Gastrocnemius medialis (tissue), 4 donors: ENCODE results near the gene TRIM62. TPM values are rescaled to one million over a fixed set of nuclear protein-coding genes. Genes with fewer than 3 reads are reported as not detected.

ENCODE experiments used
- ATAC-seq, 2 donors: fragments of 150-250 bp; one replicate each; pipeline ENCODE4 v1.9.1; 2016
- DNase-seq, 2 donors: peaks; one replicate each; pipeline ENCODE4 v3.0.0-alpha.2; 2019
- H3K27ac ChIP-seq, 4 donors: fragments of 200-600 bp; sonication (generic); 1 replicate in 1 of 4; 2 replicates in 3 of 4; pipeline ENCODE4 v1.5.1; 2016 to 2018; ENCODE audit warnings: mild to moderate bottlenecking in 2 of 4, moderate library complexity in 1 of 4
- H3K27me3 ChIP-seq, 3 donors: fragments of 200-600 bp; sonication (generic) in 2 of 3; 1 replicate in 1 of 3; 2 replicates in 2 of 3; pipeline versions ENCODE4 v1.5.1 to v1.6.0; 2016 to 2019; ENCODE audit warnings: mild to moderate bottlenecking in 1 of 3, moderate library complexity in 1 of 3
- H3K36me3 ChIP-seq, 2 donors: fragments of 200-600 bp; sonication (generic) in 1 of 2; one replicate each; pipeline ENCODE4 v1.5.1; 2017 to 2018
- H3K4me1 ChIP-seq, 2 donors: fragments of 200-600 bp; sonication (generic) in 1 of 2; one replicate each; pipeline ENCODE4 v1.5.1; 2016 to 2017; ENCODE audit warnings: mild to moderate bottlenecking in 2 of 2
- H3K4me3 ChIP-seq, 4 donors: fragments of 200-600 bp; sonication (generic) in 3 of 4; 1 replicate in 1 of 4; 2 replicates in 3 of 4; pipeline ENCODE4 v1.5.1; 2016 to 2019; ENCODE audit warnings: mild to moderate bottlenecking in 2 of 4
- H3K9me3 ChIP-seq, 3 donors: fragments of 200-600 bp; sonication (generic) in 2 of 3; 1 replicate in 1 of 3; 2 replicates in 2 of 3; pipeline ENCODE4 v1.5.1; 2016 to 2019
- POLR2A ChIP-seq, 2 donors: fragments of 450-650 bp; IDR thresholded peaks; one replicate each; pipeline ENCODE4 v1.6.1; 2017; ENCODE audit warnings: antibody characterized with exemption in 2 of 2, mild to moderate bottlenecking in 2 of 2, moderate library complexity in 2 of 2
- in situ Hi-C, 4 donors: fragments of 200-750 bp; cut with MboI; loops; one replicate each; pipeline versions ENCODE4 v1.15.0 to v1.8.0; 2017; ENCODE audit warnings: low sequenced_read_pairs in 4 of 4
- intact Hi-C: fragments of 100-400 bp; cut with DNase I; formaldehyde crosslinking; loops from one replicate; pipeline ENCODE4 v1.15.1; 2023; ENCODE audit warnings: low total_unique reads
- total RNA-seq, 4 donors: library from RNA; depleted of rRNA; stranded (reverse); fragments of >200 nt; gene quantifications; one replicate each; pipeline versions ENCODE4 v1.1.0 to v1.2.3, GENCODE V29; 2016
- TF ChIP-seq, protein P1 (sequence below), 5 experiments: fragments of 450-650 bp in 3 of 5; fragments of 200-600 bp in 2 of 5; sonication (generic) in 2 of 5; IDR thresholded peaks in 4 of 5; conservative IDR thresholded peaks in 1 of 5; 1 replicate in 4 of 5; 2 replicates in 1 of 5; pipeline ENCODE4 v1.5.1; 2016 to 2019; ENCODE audit warnings: antibody characterized with exemption in 5 of 5, mild to moderate bottlenecking in 3 of 5, moderate library complexity in 3 of 5

Gene TRIM62
- total RNA-seq, 4 donors from 2014 or later = 3.3 to 10.8 (median 7.4) TPM

DNA sequence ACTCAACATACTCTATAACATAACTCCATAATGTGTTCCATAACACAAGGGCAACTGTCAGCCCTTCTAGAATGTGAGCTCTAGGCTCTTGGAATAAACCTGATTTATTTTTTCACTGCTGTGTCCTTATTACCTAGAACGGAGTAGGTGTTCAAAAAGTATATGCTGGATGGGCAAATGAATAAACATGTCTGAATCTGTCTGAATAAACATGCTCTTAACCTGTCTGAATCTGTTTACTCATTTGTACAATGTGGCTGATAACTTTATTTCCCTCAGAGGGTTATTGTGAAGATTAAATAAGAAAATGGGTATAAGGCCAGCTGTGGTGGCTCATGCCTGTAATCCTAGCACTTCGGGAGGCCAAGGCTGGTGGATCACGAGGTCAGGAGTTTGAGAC is 58.6 kb downstream of the TRIM62 start:
- Histone ChIP-seq H3K9me3 (no peaks in the 10 kb centered on the region), H3K4me3 (no peak overlapping the region), H3K27me3 (no peaks in the 10 kb centered on the region), H3K27ac (no peak overlapping the region), H3K4me1 (peaks cover 8 to 10% of the 10 kb centered on the region in 2 donors), H3K36me3 (no peaks in the 10 kb centered on the region)
- TF ChIP-seq, protein P1, sequence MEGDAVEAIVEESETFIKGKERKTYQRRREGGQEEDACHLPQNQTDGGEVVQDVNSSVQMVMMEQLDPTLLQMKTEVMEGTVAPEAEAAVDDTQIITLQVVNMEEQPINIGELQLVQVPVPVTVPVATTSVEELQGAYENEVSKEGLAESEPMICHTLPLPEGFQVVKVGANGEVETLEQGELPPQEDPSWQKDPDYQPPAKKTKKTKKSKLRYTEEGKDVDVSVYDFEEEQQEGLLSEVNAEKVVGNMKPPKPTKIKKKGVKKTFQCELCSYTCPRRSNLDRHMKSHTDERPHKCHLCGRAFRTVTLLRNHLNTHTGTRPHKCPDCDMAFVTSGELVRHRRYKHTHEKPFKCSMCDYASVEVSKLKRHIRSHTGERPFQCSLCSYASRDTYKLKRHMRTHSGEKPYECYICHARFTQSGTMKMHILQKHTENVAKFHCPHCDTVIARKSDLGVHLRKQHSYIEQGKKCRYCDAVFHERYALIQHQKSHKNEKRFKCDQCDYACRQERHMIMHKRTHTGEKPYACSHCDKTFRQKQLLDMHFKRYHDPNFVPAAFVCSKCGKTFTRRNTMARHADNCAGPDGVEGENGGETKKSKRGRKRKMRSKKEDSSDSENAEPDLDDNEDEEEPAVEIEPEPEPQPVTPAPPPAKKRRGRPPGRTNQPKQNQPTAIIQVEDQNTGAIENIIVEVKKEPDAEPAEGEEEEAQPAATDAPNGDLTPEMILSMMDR (IDR thresholded peaks at IDR 0.05 in 4 of 5, conservative IDR thresholded peaks at IDR 0.05 in 1 of 5) = no peak
- TF ChIP-seq POLR2A (IDR thresholded peaks at IDR 0.05) = no peak
- ATAC-seq (no peak), DNase-seq (no peak)
- intact Hi-C loops = loop anchor here (10.0 kb wide), 1 partner anchor 242 kb away; no protein-coding TSS in a partner anchor
- in situ Hi-C loops = loop anchor here in 2 of 4 donors (10.0 to 25.0 kb wide), 2 partner anchors 342 to 489 kb away; no protein-coding TSS in a partner anchor

DNA sequence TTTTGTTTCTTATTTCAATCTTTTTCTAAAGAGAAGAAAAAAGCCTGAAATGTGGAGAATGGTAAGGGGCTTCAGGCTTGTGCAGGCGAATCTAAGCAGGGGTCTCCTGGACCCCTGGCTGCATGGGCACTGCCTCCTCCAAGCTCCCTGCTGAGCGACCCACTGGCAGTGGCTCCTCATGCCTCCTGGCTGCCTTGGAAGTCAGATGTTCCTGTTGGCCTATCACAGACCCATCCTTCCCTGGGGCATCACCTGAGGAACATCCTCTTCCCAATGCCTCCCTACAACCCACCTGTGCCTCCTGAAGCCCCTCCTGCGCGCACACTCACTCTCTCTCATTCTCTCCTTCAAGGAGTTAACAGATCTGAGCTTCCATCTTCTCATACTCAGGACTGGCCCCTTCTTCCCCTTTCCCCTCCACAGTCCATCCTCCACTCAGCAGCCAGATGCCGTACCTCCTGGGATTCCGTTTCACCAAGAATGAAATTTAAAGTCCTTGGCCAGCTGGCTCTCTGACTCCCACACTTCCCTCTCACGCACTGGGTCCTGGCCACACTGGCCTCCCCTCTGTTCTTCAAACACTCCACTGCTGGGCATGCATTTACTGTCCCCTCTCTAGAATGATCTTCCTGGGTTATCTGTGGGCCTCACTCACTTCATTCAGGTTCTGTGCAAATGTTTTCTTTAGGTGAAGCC is 59.2 kb downstream of the TRIM62 start:
- in situ Hi-C loops (loop anchor here in 2 of 4 donors (10.0 to 25.0 kb wide), 2 partner anchors 342 to 490 kb away; no protein-coding TSS in a partner anchor), intact Hi-C loops (loop anchor here (10.0 kb wide), 1 partner anchor 242 kb away; no protein-coding TSS in a partner anchor)
- DNase-seq (no peak), ATAC-seq (no peak)
- Histone ChIP-seq H3K4me1 (peaks cover 8 to 9% of the 10 kb centered on the region in 2 donors), H3K36me3 (no peaks in the 10 kb centered on the region), H3K27ac (no peak overlapping the region), H3K27me3 (no peaks in the 10 kb centered on the region), H3K4me3 (no peak overlapping the region), H3K9me3 (no peaks in the 10 kb centered on the region)
- no peak for TF ChIP-seq POLR2A (IDR thresholded peaks at IDR 0.05)
- TF ChIP-seq, protein P1 (IDR thresholded peaks at IDR 0.05 in 4 of 5, conservative IDR thresholded peaks at IDR 0.05 in 1 of 5) = no peak

DNA sequence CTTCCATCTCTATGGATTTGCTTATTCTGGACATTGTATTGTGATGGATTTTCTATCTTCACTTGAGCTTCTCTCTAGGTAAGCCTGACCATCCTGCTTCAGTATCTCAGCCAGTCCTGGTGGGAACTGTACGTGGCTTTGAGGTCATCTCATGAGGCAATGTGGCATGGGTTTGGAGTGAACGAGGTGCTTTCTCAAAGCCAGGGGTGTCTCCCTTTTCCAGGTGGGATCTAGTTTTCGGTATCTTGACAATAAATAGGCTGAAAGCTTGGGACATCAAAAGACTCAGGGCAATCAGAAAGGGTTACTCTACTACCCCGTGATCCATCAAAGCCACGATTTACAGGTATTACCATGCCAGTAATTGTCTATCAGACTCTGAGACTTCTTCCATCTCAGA is 60.1 kb downstream of the TRIM62 start:
- TF ChIP-seq, protein P1 (IDR thresholded peaks at IDR 0.05 in 4 of 5, conservative IDR thresholded peaks at IDR 0.05 in 1 of 5) = no peak
- no peak for TF ChIP-seq POLR2A (IDR thresholded peaks at IDR 0.05)
- no peaks in the 10 kb centered on the region for H3K9me3 ChIP-seq
- intact Hi-C loops = loop anchor here (10.0 kb wide), 1 partner anchor 243 kb away; no protein-coding TSS in a partner anchor
- no peak overlapping the region for H3K27ac ChIP-seq
- no peak for ATAC-seq
- in situ Hi-C loops = loop anchor here in 2 of 4 donors (10.0 to 25.0 kb wide), 2 partner anchors 343 to 491 kb away; no protein-coding TSS in a partner anchor
- no peaks in the 10 kb centered on the region for H3K27me3 ChIP-seq
- H3K36me3 ChIP-seq = no peaks in the 10 kb centered on the region
- no peak for DNase-seq
- H3K4me3 ChIP-seq = no peak overlapping the region
- peaks cover 7 to 8% of the 10 kb centered on the region in 2 donors for H3K4me1 ChIP-seq

DNA sequence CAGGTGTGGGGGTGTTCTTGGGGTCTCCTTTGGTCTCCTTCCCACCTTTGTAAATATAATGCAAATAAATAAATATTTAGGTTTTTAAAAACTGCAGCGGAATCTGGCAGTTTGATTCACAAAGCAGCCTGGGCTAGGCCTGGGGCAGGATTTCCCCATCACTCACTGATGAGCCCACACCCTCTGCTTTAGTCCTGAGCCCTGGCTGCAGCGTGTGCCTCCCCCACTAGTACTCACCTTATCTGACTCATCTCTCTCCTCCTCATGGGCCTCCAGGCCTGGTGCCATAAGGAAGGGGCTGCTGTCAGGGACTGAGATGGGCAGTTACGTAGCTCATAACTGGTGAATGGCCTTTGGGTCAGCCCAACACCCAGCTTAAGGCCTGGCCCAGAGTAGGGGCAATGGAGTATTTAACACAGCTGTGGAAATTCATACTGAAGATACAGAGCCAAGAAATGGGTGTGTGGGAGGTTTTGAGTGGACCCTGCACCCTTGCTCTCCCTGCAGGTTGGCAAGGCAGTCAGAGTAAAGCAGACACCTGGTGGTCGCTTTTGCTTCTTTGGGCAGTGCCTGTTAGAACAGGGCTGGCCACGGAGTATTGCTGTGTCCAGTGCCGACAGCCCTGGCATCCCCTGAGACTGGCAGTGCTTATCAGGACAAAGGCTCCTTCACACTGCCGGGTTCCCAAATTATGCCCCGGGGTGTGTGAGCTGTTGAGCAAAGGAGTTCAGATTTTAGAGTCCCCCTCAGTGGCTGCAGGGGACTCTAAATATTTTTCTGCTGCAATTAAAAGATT is 61.2 kb downstream of the TRIM62 start:
- H3K27ac ChIP-seq = no peak overlapping the region
- intact Hi-C loops = loop anchor here (10.0 kb wide), 1 partner anchor 244 kb away; no protein-coding TSS in a partner anchor
- TF ChIP-seq POLR2A (IDR thresholded peaks at IDR 0.05) = no peak
- TF ChIP-seq, protein P1 (IDR thresholded peaks at IDR 0.05 in 4 of 5, conservative IDR thresholded peaks at IDR 0.05 in 1 of 5) = no peak
- no peaks in the 10 kb centered on the region for H3K4me1 ChIP-seq
- ATAC-seq = no peak
- DNase-seq = no peak
- no peaks in the 10 kb centered on the region for H3K9me3 ChIP-seq
- no peaks in the 10 kb centered on the region for H3K27me3 ChIP-seq
- H3K36me3 ChIP-seq = no peaks in the 10 kb centered on the region
- in situ Hi-C loops = loop anchor here in 2 of 4 donors (10.0 to 25.0 kb wide), 2 partner anchors 344 to 492 kb away; no protein-coding TSS in a partner anchor
- H3K4me3 ChIP-seq = no peak overlapping the region
